Measurements from ENCODE around the gene NAP1L4. TPM values are rescaled to one million over a fixed set of nuclear protein-coding genes. Genes with fewer than 3 reads are reported as not detected.

The NAP1L4 gene
- total RNA-seq, 2 experiments from 2014 or later: 262 to 285 TPM

GRCh38 chr11:2974272-2974671, 17.9 kb downstream of the NAP1L4 start:
- Histone ChIP-seq H3K4me3 (ENCODE audit: low read length) (no peak overlapping the region), H3K27ac (ENCODE audit: low read depth in 1 of 2, low read length in 2 of 2) (no peak overlapping the region), H3K27me3 (ENCODE audit: control insufficient read depth in 1 of 2, insufficient read depth in 2 of 2, low read length in 2 of 2) (no peaks in the 10 kb centered on the region), H3K36me3 (ENCODE audit: insufficient read depth, low read length) (peaks cover 100% of the 10 kb centered on the region), H3K4me1 (ENCODE audit: insufficient read depth, low read length) (peaks cover 7% of the 10 kb centered on the region), H3K9me3 (ENCODE audit: control insufficient read depth in 1 of 2, insufficient read depth in 1 of 2, low read length in 2 of 2) (no peaks in the 10 kb centered on the region)
- CTCF ChIA-PET: interaction anchor here (2.2 to 3.3 kb wide), 3 partner anchors 15 to 117 kb away, joined by 13 to 30 read pairs (median 17); no protein-coding TSS in a partner anchor
- ATAC-seq (ENCODE audit: poor library complexity): no peak
- Mint-ChIP-seq H3K4me3 (no peak overlapping the region), H3K27me3 (no peaks in the 10 kb centered on the region), H3K27ac (peak overlapping the region; percentile 35), H3K36me3 (ENCODE audit: low read depth) (peaks cover 97% of the 10 kb centered on the region), H3K9me3 (no peaks in the 10 kb centered on the region), H3K4me1 (ENCODE audit: low read depth) (peaks cover 38% of the 10 kb centered on the region)
- no peak for DNase-seq
- TF ChIP-seq CTCF (IDR thresholded peaks at IDR 0.05): no peak
- intact Hi-C loops (cut with DNase I, micrococcal nuclease): loop anchor here in 1 of 2 experiments (2.0 kb wide), 1 partner anchor 47 kb away; no protein-coding TSS in a partner anchor
- POLR2A ChIA-PET: interaction anchor here (1.6 kb wide), 1 partner anchor 18 kb away, joined by 5 read pairs; the partner anchor contains the start of gene NAP1L4

GRCh38 chr11:2968341-2968900, 23.7 kb downstream of the NAP1L4 start:
- Mint-ChIP-seq H3K27ac (no peak overlapping the region), H3K4me3 (no peak overlapping the region), H3K4me1 (ENCODE audit: low read depth) (peaks cover 5% of the 10 kb centered on the region), H3K9me3 (no peaks in the 10 kb centered on the region), H3K36me3 (ENCODE audit: low read depth) (peaks cover 99% of the 10 kb centered on the region), H3K27me3 (no peaks in the 10 kb centered on the region)
- ChIA-PET CTCF (interaction anchor here (1.1 kb wide), 1 partner anchor 436 kb away, joined by 3 read pairs; no protein-coding TSS in a partner anchor), POLR2A (interaction anchor here (0.7 to 1.5 kb wide), 2 partner anchors 14 to 24 kb away, joined by 3 read pairs; partner anchors contain the start of gene NAP1L4)
- no peak overlapping the region for H3K4me3 ChIP-seq (ENCODE audit: low read length)
- no peak for ATAC-seq (ENCODE audit: poor library complexity)
- intact Hi-C loops (cut with DNase I, micrococcal nuclease): no loop called here
- DNase-seq: no peak
- peaks cover 3% of the 10 kb centered on the region for H3K4me1 ChIP-seq (ENCODE audit: insufficient read depth, low read length)
- no peaks in the 10 kb centered on the region for H3K9me3 ChIP-seq (ENCODE audit: control insufficient read depth in 1 of 2, insufficient read depth in 1 of 2, low read length in 2 of 2)
- H3K27ac ChIP-seq (ENCODE audit: low read depth in 1 of 2, low read length in 2 of 2): no peak overlapping the region
- no peak for TF ChIP-seq CTCF (IDR thresholded peaks at IDR 0.05)
- H3K36me3 ChIP-seq (ENCODE audit: insufficient read depth, low read length): peaks cover 100% of the 10 kb centered on the region
- no peaks in the 10 kb centered on the region for H3K27me3 ChIP-seq (ENCODE audit: control insufficient read depth in 1 of 2, insufficient read depth in 2 of 2, low read length in 2 of 2)

- Mint-ChIP-seq H3K27ac (no peak overlapping the region), H3K36me3 (ENCODE audit: low read depth) (peaks cover 99% of the 10 kb centered on the region), H3K27me3 (no peaks in the 10 kb centered on the region), H3K9me3 (no peaks in the 10 kb centered on the region), H3K4me3 (no peak overlapping the region), H3K4me1 (ENCODE audit: low read depth) (peaks cover 20% of the 10 kb centered on the region)
- no peak overlapping the region for H3K4me3 ChIP-seq (ENCODE audit: low read length)
- no peak for TF ChIP-seq CTCF (IDR thresholded peaks at IDR 0.05)
- intact Hi-C loops (cut with DNase I, micrococcal nuclease): no loop called here
- no peak overlapping the region for H3K27ac ChIP-seq (ENCODE audit: low read depth in 1 of 2, low read length in 2 of 2)
- H3K36me3 ChIP-seq (ENCODE audit: insufficient read depth, low read length): peaks cover 95% of the 10 kb centered on the region
- no peaks in the 10 kb centered on the region for H3K9me3 ChIP-seq (ENCODE audit: control insufficient read depth in 1 of 2, insufficient read depth in 1 of 2, low read length in 2 of 2)
- no peaks in the 10 kb centered on the region for H3K27me3 ChIP-seq (ENCODE audit: control insufficient read depth in 1 of 2, insufficient read depth in 2 of 2, low read length in 2 of 2)
- ChIA-PET CTCF (interaction anchor here (1.0 kb wide), 1 partner anchor 11 kb away, joined by 3 read pairs; no protein-coding TSS in a partner anchor), POLR2A (no interaction called here)
- DNase-seq: no peak
- no peak for ATAC-seq (ENCODE audit: poor library complexity)
- H3K4me1 ChIP-seq (ENCODE audit: insufficient read depth, low read length): peaks cover 3% of the 10 kb centered on the region
Observed at GRCh38 chr11:2964782-2965181, 27.3 kb downstream of the NAP1L4 start.
